Hepatocyte (in vitro differentiated cells): ENCODE data around the gene TMEM14A. TPM values are rescaled to one million over a fixed set of nuclear protein-coding genes. Genes with fewer than 3 reads are reported as not detected.

Source experiments
- DNase-seq: peaks from one replicate; pipeline ENCODE4 v3.0.0-alpha.2; 2016; ENCODE audit warnings: low spot score
- H2AFZ ChIP-seq: fragments of 200-600 bp; sonication (generic); 2 replicates; pipeline ENCODE4 v1.6.0; 2016; ENCODE audit warnings: antibody characterized with exemption, mild to moderate bottlenecking
- H3K27ac ChIP-seq: fragments of 200-600 bp; sonication (generic); 2 replicates; pipeline ENCODE4 v1.5.1; 2016; ENCODE audit warnings: mild to moderate bottlenecking
- H3K27me3 ChIP-seq: fragments of 200-600 bp; sonication (generic); 2 replicates; pipeline ENCODE4 v1.6.1; 2016
- H3K36me3 ChIP-seq: fragments of 200-600 bp; sonication (generic); replicated peaks from 2 replicates; pipeline ENCODE4 v1.5.1; 2016; ENCODE audit warnings: low read depth; ENCODE audit not compliant: insufficient read depth
- H3K4me1 ChIP-seq: fragments of 200-600 bp; sonication (generic); 2 replicates; pipeline ENCODE4 v1.5.1; 2016; ENCODE audit warnings: mild to moderate bottlenecking, moderate library complexity; ENCODE audit not compliant: insufficient read depth
- H3K4me2 ChIP-seq: fragments of 200-600 bp; sonication (generic); 2 replicates; pipeline ENCODE4 v1.6.0; 2016
- H3K4me3 ChIP-seq: fragments of 200-600 bp; sonication (generic); 2 replicates; pipeline ENCODE4 v1.5.1; 2016; ENCODE audit warnings: mild to moderate bottlenecking
- H3K79me2 ChIP-seq: fragments of 200-600 bp; sonication (generic); 2 replicates; pipeline ENCODE4 v1.6.0; 2017; ENCODE audit warnings: mild to moderate bottlenecking
- H3K9me2 ChIP-seq: fragments of 200-600 bp; sonication (generic); replicated peaks from 2 replicates; pipeline ENCODE4 v1.6.0; 2017; ENCODE audit warnings: mild to moderate bottlenecking; ENCODE audit not compliant: insufficient read depth
- H3K9me3 ChIP-seq: fragments of 200-600 bp; sonication (generic); 2 replicates; pipeline ENCODE4 v1.5.1; 2016; ENCODE audit warnings: low read depth, mild to moderate bottlenecking
- H4K20me1 ChIP-seq: fragments of 200-600 bp; sonication (generic); 2 replicates; pipeline ENCODE4 v1.6.0; 2016; ENCODE audit warnings: mild to moderate bottlenecking; ENCODE audit not compliant: insufficient read depth, poor library complexity, severe bottlenecking
- EZH2 ChIP-seq: fragments of 200-600 bp; sonication (generic); IDR thresholded peaks from 2 replicates; pipeline ENCODE4 v1.6.1; 2016; ENCODE audit warnings: antibody characterized with exemption, mild to moderate bottlenecking, borderline replicate concordance
- EZH2phosphoT487 ChIP-seq: fragments of 200-600 bp; sonication (generic); IDR thresholded peaks from one replicate; pipeline ENCODE4 v1.6.1; 2018; ENCODE audit warnings: antibody characterized with exemption, mild to moderate bottlenecking, low read depth, moderate library complexity; ENCODE audit not compliant: unreplicated experiment, severe bottlenecking
- WGBS: methylation state at CpG from one replicate; pipeline ENCODE4 v1.1.6; 2016; ENCODE audit warnings: low lambda C conversion rate; ENCODE audit errors: missing lambda C conversion rate; 5-methylcytosine and 5-hydroxymethylcytosine counted together
- polyA plus RNA-seq: library from polyadenylated mRNA; unstranded; fragments of >200 nt; fragmentation: Nextera tagmentation; extraction: Ambion mirVana; gene quantifications from 2 replicates; pipeline ENCODE4 v1.2.1, GENCODE V29; 2016
- total RNA-seq: library from RNA; depleted of rRNA; stranded (reverse); fragments of >200 nt; gene quantifications from 2 replicates; pipeline ENCODE4 v1.2.3, GENCODE V29; 2014
- TF ChIP-seq, protein P1 (sequence below): fragments of 200-600 bp; sonication (generic); IDR thresholded peaks from 2 replicates; pipeline ENCODE4 v1.5.1; 2016; ENCODE audit warnings: antibody characterized with exemption, mild to moderate bottlenecking; ENCODE audit not compliant: poor library complexity

The TMEM14A gene
- total and polyA plus RNA-seq, 2 experiments from 2014 or later: 84.5 to 86.9 TPM

DNA sequence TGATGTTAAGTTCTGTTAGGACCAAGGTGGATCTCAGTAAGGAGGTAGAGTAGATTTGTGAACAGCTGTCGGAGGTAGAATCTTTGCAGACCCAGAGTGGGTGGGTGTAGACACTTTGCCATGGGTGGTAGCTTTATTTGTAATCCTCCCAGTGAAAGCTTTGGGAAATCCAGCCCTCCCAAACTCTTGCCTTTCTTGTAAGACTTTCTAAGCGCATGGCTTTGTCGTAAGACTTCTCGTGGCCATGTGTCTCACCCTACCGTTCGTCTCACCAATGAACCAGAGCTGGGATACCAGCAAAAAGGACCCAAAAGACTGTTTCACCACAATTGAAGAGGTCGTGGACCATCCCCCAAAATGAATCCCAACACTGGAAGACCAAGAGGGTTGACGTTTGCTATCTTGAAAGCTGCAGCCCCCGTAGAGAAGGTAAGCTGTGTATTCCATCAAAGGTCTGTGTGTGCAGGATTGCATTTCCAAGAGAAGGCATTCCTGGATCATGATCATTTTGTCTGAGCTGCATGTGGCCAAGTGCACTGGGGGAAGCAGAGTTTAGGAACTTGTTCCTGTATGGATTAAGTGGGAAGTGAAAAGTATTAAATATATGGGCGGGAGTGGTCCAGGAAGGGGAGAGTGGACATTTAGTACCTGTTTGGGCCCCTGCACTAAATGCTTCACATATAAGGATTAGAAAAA lies 5.8 kb upstream of the TMEM14A start:
- peak overlapping the region; percentile 90 for H3K4me2 ChIP-seq
- peak overlapping the region; percentile 80 for H3K4me3 ChIP-seq
- peak overlapping the region; percentile 81 for H3K27ac ChIP-seq
- H4K20me1 ChIP-seq: no peaks in the 10 kb centered on the region
- H3K36me3 ChIP-seq: no peaks in the 10 kb centered on the region
- H3K27me3 ChIP-seq: no peaks in the 10 kb centered on the region
- DNase-seq: no peak
- H3K4me1 ChIP-seq: peaks cover 4% of the 10 kb centered on the region
- H3K9me2 ChIP-seq: no peaks in the 10 kb centered on the region
- WGBS: 61% methylated on average over 10 of the region's 10 CpGs
- H2AFZ ChIP-seq: peak overlapping the region; percentile 90
- H3K79me2 ChIP-seq: peaks cover 31% of the 10 kb centered on the region
- TF ChIP-seq EZH2 (no peak), EZH2phosphoT487 (no peak)
- TF ChIP-seq, protein P1, sequence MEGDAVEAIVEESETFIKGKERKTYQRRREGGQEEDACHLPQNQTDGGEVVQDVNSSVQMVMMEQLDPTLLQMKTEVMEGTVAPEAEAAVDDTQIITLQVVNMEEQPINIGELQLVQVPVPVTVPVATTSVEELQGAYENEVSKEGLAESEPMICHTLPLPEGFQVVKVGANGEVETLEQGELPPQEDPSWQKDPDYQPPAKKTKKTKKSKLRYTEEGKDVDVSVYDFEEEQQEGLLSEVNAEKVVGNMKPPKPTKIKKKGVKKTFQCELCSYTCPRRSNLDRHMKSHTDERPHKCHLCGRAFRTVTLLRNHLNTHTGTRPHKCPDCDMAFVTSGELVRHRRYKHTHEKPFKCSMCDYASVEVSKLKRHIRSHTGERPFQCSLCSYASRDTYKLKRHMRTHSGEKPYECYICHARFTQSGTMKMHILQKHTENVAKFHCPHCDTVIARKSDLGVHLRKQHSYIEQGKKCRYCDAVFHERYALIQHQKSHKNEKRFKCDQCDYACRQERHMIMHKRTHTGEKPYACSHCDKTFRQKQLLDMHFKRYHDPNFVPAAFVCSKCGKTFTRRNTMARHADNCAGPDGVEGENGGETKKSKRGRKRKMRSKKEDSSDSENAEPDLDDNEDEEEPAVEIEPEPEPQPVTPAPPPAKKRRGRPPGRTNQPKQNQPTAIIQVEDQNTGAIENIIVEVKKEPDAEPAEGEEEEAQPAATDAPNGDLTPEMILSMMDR: no peak
- H3K9me3 ChIP-seq: no peaks in the 10 kb centered on the region

GRCh38 chr6:52666071-52666470 lies 4.8 kb upstream of the TMEM14A start:
- Histone ChIP-seq H3K27ac (no peak overlapping the region), H3K4me1 (peaks cover 9% of the 10 kb centered on the region), H3K4me2 (peak overlapping the region; percentile 90), H3K9me3 (no peaks in the 10 kb centered on the region), H3K4me3 (peak overlapping the region; percentile 80), H3K36me3 (no peaks in the 10 kb centered on the region), H4K20me1 (no peaks in the 10 kb centered on the region), H3K9me2 (no peaks in the 10 kb centered on the region), H2AFZ (no peak overlapping the region), H3K79me2 (peaks cover 31% of the 10 kb centered on the region), H3K27me3 (no peaks in the 10 kb centered on the region)
- 45% methylated on average over 2 of the region's 2 CpGs for WGBS
- TF ChIP-seq, protein P1: no peak
- TF ChIP-seq EZH2phosphoT487 (no peak), EZH2 (no peak)
- DNase-seq: no peak

DNA sequence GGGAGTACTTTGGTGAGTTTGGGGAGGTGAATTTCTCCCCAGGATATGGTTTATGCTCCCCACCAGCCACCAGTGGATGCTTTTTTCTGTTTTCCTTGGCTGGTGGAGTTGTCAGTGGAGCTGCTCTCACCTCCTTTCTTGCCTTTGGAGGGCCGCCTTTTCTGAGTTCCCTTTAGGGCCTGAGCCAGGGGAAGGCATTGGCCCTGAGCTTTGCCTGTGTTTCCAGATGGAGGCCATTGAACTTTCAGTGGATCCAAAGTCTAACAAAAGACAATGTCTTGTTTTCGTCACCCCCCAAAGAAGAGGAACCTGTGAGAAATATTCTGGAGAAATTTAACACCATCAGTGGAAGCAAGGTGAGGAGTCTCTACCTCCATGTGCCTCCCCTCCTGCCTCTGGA lies 4.4 kb upstream of the TMEM14A start:
- no peaks in the 10 kb centered on the region for H3K9me3 ChIP-seq
- H3K27me3 ChIP-seq: no peaks in the 10 kb centered on the region
- no peak overlapping the region for H3K27ac ChIP-seq
- peaks cover 11% of the 10 kb centered on the region for H3K4me1 ChIP-seq
- H3K36me3 ChIP-seq: no peaks in the 10 kb centered on the region
- peak overlapping the region; percentile 90 for H3K4me2 ChIP-seq
- WGBS: 97% methylated on average over 2 of the region's 2 CpGs
- H4K20me1 ChIP-seq: no peaks in the 10 kb centered on the region
- peak overlapping the region; percentile 80 for H3K4me3 ChIP-seq
- H3K9me2 ChIP-seq: no peaks in the 10 kb centered on the region
- no peak for DNase-seq
- TF ChIP-seq EZH2phosphoT487: no peak
- TF ChIP-seq, protein P1: no peak
- no peak for TF ChIP-seq EZH2
- no peak overlapping the region for H2AFZ ChIP-seq
- peaks cover 33% of the 10 kb centered on the region for H3K79me2 ChIP-seq
